ENCODE results near the gene SLC12A5. TPM values are rescaled to one million over a fixed set of nuclear protein-coding genes. Genes with fewer than 3 reads are reported as not detected.

SLC12A5 gene
- total and polyA plus RNA-seq, 8 donors, result 0.35 to 21.5 (median 1.6) TPM

DNA sequence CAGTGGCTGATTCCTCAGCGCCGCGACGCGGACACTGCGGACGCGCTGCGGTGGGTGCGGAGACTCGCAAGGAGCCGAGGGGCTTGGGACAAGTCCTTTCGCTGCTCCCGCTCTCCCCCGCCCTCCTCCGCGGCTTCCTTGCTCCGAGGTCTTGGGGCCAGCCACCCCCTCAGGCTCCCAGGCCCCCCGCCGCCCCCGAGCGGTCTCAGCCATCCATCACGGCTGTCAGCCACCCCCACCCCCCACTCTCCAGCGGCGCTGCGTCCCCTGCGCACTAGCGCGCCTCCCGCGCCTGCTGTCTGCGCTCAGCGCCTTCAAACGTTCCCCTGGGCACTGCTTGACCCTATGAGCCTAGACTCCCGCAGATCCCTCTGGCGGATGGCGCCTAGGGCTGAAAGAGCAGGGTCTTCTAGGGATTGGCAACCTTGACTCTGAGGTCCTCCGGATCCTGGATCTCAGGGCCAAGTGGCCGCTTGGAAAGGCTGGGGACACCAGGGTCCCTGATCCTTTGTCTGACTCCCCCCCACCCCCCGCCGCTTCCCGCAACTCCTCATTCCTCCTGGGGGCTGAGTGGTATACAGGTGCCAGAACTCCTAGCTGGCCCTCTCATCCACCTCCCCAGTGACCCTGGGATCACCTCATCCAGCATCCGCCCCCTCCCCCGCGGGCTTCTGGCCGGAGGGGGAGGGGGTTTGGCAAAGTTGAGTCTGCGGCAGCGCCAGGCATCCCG is 1.4 kb downstream of the SLC12A5 start:
- Histone ChIP-seq H3K4me1 (no peaks in the 10 kb centered on the region), H3K4me3 (no peak overlapping the region), H3K27ac (no peak overlapping the region), H3K27me3 (peaks cover 0 to 14% (median 3%) of the 10 kb centered on the region in 4 donors), H3K9me3 (no peaks in the 10 kb centered on the region), H3K36me3 (no peaks in the 10 kb centered on the region)
- WGBS, 2 donors, result 9 to 10% methylated on average over 42 to 49 of the region's 49 CpGs
- no peak for ATAC-seq
- TF ChIP-seq, protein P1, sequence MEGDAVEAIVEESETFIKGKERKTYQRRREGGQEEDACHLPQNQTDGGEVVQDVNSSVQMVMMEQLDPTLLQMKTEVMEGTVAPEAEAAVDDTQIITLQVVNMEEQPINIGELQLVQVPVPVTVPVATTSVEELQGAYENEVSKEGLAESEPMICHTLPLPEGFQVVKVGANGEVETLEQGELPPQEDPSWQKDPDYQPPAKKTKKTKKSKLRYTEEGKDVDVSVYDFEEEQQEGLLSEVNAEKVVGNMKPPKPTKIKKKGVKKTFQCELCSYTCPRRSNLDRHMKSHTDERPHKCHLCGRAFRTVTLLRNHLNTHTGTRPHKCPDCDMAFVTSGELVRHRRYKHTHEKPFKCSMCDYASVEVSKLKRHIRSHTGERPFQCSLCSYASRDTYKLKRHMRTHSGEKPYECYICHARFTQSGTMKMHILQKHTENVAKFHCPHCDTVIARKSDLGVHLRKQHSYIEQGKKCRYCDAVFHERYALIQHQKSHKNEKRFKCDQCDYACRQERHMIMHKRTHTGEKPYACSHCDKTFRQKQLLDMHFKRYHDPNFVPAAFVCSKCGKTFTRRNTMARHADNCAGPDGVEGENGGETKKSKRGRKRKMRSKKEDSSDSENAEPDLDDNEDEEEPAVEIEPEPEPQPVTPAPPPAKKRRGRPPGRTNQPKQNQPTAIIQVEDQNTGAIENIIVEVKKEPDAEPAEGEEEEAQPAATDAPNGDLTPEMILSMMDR (IDR thresholded peaks at IDR 0.05), result no peak
- no peak for FAIRE-seq
- intact Hi-C loops (cut with DNase I), result no loop called here
- no peak for DNase-seq

DNA sequence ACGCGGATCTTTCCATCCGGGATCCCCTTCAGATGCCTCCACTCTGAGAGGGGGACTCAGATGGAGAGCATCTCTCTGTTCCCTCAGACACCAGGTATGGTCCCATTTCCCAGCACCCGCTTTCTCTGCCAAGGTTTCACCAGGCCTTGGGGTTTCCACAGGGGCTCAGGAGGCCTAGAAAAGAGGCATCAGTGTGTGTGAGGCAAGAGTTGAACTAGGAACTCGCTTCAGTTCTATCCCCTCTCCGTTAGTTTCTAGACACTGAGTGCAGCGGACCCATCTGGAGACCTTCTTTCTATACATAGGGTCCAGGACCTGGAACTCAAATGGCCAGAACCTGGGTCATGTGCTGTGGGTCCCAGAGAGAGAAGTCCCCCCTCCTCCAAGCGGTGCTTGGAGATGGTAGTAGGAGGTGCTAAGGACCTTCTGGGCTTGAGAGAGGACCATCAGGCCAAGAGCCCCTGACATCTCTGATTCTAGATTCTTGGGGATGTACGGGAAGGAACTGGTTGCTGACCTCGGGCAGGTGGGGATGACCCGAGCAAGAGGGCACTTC is 2.1 kb downstream of the SLC12A5 start:
- intact Hi-C loops (cut with DNase I), result no loop called here
- WGBS, 2 donors, result 18 to 22% methylated on average over 11 of the region's 11 CpGs
- Histone ChIP-seq H3K27me3 (peaks cover 0 to 14% (median 3%) of the 10 kb centered on the region in 4 donors), H3K36me3 (no peaks in the 10 kb centered on the region), H3K4me1 (no peaks in the 10 kb centered on the region), H3K27ac (no peak overlapping the region), H3K9me3 (no peaks in the 10 kb centered on the region), H3K4me3 (no peak overlapping the region)
- no peak for ATAC-seq
- TF ChIP-seq, protein P1 (IDR thresholded peaks at IDR 0.05), result no peak
- no peak for DNase-seq
- FAIRE-seq, result no peak

DNA sequence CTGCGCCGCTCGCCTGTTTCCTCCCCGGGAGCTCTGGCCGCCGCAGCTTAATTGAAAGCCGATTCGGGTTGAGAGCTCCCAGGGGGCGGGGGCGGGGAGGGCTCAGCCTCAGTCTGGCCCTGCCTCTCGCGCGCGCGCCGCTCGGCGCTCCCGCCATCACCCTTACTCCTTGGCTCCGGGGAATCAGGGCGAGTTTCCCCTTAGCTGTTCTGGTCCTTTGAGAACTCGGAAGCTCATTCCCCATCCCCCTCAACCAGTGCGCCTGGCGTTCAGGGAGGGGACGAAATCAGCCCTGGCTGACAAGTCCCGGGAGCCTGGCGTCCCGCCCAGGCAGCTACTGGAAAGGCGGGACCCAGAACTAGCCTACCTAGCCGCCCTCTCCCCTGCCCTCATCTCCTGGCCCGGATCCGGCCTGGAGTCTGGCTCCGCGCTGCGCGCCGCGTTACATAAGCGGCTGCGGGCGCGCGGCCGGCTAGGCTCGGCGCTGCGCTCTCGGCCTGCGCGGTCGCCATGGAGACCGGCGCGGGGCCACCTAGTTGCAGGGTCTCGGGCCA is 2.8 kb downstream of the SLC12A5 start:
- peak overlapping the region in 1 of 4 donors; percentile 26 for H3K4me3 ChIP-seq
- intact Hi-C loops (cut with DNase I), result no loop called here
- TF ChIP-seq, protein P1 (IDR thresholded peaks at IDR 0.05), result no peak
- no peaks in the 10 kb centered on the region for H3K36me3 ChIP-seq
- 1% methylated on average over 47 to 55 of the region's 55 CpGs for WGBS, 2 donors
- ATAC-seq, result peak; percentile 33 to 80 (median 76)
- H3K27me3 ChIP-seq, result peaks cover 0 to 14% (median 3%) of the 10 kb centered on the region in 4 donors
- no peaks in the 10 kb centered on the region for H3K9me3 ChIP-seq
- FAIRE-seq, result no peak
- peak in 4 of 6 donors; percentile 29 to 83 (median 48) for DNase-seq
- no peaks in the 10 kb centered on the region for H3K4me1 ChIP-seq
- no peak overlapping the region for H3K27ac ChIP-seq

DNA sequence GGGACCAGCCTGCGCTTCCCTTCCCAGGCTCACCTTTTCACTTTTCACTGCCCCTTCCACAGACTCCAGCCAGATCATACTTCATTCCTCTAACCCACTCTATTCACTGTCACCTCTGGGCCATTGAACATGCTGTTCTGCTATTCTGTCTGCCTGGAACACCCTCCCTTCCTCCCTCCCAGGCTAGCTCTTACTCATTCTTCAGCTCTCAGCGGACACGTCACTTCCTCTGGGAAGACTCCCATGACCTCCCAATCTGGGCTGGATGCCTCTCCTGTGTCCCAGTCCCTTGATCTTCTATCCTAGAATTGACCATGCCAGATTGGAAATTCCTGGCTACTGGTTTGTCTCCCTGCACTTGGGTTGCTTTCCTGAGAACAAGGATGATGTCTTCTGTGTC is 5.0 kb downstream of the SLC12A5 start:
- intact Hi-C loops (cut with DNase I), result no loop called here
- Histone ChIP-seq H3K4me1 (no peaks in the 10 kb centered on the region), H3K27ac (no peak overlapping the region), H3K27me3 (peaks cover 0 to 11% (median 2%) of the 10 kb centered on the region in 4 donors), H3K9me3 (no peaks in the 10 kb centered on the region), H3K4me3 (no peak overlapping the region), H3K36me3 (no peaks in the 10 kb centered on the region)
- ATAC-seq (no peak), FAIRE-seq (no peak), DNase-seq (no peak)
- WGBS, 2 donors, result 58 to 75% methylated on average over 3 of the region's 3 CpGs
- TF ChIP-seq, protein P1 (IDR thresholded peaks at IDR 0.05), result no peak

DNA sequence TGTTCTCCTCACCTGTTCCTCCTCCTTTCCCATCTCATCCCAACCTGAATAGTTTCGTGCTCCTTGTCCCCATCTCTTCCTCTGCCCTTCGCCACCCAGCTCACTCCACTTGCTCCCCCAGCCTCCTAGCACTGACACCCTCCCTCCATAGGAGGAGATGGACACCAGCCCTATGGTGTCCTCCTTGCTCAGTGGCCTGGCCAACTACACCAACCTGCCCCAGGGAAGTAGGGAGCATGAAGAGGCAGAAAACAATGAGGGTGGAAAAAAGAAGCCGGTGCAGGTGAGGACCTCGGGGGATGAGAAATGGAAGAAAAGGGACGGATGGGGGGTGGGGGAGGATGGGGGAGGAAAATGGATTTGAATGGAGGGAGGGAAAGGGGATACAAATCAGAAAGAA is 6.2 kb downstream of the SLC12A5 start:
- no peak overlapping the region for H3K4me3 ChIP-seq
- FAIRE-seq (no peak), DNase-seq (no peak), ATAC-seq (no peak)
- H3K27ac ChIP-seq, result no peak overlapping the region
- TF ChIP-seq, protein P1 (IDR thresholded peaks at IDR 0.05), result no peak
- no peaks in the 10 kb centered on the region for H3K36me3 ChIP-seq
- 33 to 60% methylated on average over 5 of the region's 5 CpGs for WGBS, 2 donors
- H3K27me3 ChIP-seq, result peaks cover 0 to 7% (median 0%) of the 10 kb centered on the region in 4 donors
- intact Hi-C loops (cut with DNase I), result no loop called here
- H3K4me1 ChIP-seq, result no peaks in the 10 kb centered on the region
- no peaks in the 10 kb centered on the region for H3K9me3 ChIP-seq

Measured in pancreas (tissue), 10 donors.